AG04449 (cell line): ENCODE data around the gene QRICH1.

Source experiments
- CTCF ChIA-PET: fragments of 350-600 bp; formaldehyde crosslinking; extraction: SDS; loops from one replicate; lab custom pipeline; 2021; ENCODE audit warnings: antibody characterized with exemption; lab: Yijun Ruan, JAX
- POLR2A ChIA-PET: fragments of 400-600, 350-600 bp; formaldehyde crosslinking; extraction: SDS; loops from one replicate; lab custom pipeline; 2020; ENCODE audit warnings: antibody characterized with exemption, inconsistent platforms; lab: Yijun Ruan, JAX
- DNase-seq: peaks from one replicate; pipeline ENCODE4 v3.0.0-alpha.2; 2010; ENCODE audit warnings: low read depth, low spot score
- H3K4me3 ChIP-seq: 2 replicates; pipeline ENCODE4 v1.5.1; 2011; ENCODE audit warnings: low read depth, mild to moderate bottlenecking, control low read depth, low read length
- TF ChIP-seq, protein P1 (sequence below): IDR thresholded peaks from one replicate; pipeline ENCODE4 v1.5.1; 2011; ENCODE audit warnings: mild to moderate bottlenecking, moderate library complexity, low read length, control low read depth, inconsistent platforms; ENCODE audit not compliant: insufficient read depth; ENCODE audit errors: missing control alignments

The QRICH1 gene

DNA sequence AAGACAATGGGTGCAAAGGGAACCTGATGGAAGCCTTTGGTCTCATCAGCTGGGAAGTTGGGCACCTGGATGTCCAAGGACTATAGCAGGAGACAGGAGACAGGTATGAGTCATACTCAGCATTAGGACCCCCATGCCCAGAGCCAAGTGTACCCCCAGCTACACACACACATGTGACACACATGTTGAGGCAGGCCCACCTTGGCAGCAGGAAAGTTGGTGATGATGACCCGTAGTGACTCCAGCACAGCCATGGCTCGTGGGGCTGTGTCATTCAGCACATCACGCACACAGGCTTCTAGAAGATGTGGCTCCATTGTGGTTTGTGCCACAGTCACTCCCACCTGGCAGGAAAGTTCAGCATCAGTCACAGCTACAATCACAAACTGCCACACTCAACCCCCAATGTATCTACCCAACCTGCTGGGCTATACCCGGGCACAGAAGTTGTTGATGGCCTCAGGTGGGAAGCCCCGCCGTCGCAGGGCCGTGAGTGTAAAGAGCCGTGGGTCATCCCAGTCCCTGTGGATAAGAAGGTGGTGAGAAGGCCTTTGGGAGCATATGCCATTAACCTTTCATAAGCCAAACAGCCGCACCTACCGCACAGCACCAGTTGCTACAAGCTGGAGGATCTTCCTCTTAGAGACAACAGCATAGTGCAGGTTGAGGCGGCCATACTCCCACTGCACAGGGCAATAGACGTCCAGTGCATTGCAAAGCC is 5.2 kb upstream of the QRICH1 start:
- H3K4me3 ChIP-seq: no peak overlapping the region
- DNase-seq: no peak
- TF ChIP-seq, protein P1, sequence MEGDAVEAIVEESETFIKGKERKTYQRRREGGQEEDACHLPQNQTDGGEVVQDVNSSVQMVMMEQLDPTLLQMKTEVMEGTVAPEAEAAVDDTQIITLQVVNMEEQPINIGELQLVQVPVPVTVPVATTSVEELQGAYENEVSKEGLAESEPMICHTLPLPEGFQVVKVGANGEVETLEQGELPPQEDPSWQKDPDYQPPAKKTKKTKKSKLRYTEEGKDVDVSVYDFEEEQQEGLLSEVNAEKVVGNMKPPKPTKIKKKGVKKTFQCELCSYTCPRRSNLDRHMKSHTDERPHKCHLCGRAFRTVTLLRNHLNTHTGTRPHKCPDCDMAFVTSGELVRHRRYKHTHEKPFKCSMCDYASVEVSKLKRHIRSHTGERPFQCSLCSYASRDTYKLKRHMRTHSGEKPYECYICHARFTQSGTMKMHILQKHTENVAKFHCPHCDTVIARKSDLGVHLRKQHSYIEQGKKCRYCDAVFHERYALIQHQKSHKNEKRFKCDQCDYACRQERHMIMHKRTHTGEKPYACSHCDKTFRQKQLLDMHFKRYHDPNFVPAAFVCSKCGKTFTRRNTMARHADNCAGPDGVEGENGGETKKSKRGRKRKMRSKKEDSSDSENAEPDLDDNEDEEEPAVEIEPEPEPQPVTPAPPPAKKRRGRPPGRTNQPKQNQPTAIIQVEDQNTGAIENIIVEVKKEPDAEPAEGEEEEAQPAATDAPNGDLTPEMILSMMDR: no peak
- ChIA-PET POLR2A (no interaction called here), CTCF (no interaction called here)

DNA sequence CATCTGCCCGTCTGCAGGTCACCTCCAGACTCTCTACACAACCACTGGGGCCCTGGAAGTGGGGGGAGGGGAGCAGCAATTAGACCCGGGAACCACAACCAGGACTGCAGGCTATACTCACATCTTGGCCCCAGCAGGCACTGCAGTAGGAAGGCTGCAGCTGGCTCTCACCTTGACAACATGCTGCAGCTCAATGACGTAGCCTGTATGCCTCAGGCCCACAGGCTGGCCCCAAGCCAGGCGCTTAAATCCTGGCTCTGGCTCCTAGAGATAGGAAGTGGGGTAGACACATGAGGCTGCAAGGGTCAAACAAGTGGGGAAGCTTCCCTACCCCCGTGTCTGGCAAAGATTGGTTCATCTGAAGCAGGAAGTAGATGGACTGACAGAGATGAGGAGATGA is 4.6 kb upstream of the QRICH1 start:
- POLR2A ChIA-PET: no interaction called here
- no peak overlapping the region for H3K4me3 ChIP-seq
- TF ChIP-seq, protein P1: no peak
- CTCF ChIA-PET: no interaction called here
- no peak for DNase-seq

DNA sequence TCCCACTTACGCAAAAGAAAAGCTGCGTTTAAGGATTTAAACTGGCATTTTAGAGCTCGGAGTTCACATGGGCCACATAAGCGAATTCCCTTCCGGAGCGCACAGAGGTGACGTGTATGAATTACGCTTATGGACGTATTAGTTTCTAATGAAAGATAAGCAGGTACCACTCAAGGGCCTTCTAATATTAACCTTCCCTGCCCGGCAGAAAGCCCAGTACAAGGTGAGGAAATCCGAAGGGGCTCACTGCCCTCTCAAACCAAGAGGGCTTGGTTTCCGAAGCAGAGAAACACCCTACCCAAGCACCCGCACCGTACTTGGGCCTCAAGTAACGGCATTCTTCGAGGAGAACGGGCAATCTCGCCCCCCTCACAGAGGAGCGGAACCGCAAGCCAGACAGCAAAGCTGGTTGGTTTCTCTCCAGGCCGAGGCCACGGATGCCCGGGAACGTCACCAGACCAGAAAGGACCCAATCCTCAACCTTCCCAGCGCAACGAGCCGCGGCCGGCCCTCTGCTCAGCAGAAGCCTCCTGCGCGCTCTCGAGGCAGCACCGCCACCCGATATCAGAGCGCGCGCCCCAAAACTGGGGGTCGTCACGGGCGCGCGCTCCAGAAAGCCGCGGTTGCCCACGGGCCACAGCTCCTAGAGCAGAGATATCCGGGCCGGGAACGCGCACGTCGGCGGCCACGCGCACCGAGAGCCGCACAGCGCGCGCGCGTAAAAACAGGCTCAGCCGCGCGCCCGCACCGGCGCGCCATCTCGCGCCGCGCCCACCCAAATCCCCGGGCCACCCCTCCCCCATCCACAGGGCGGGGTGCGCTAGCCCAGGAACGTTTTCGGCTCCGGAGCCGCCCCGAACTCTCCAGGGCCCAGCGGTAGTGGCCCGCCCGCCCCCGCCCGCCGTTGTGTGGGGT is 676 bp downstream of the QRICH1 start:
- DNase-seq: peak; percentile 40
- POLR2A ChIA-PET: interaction anchor here (0.5 to 3.7 kb wide), 18 partner anchors 9 to 104 kb away, joined by 3 to 31 read pairs (median 6); partner anchors contain the start of genes IMPDH2, KLHDC8B, LAMB2 and NDUFAF3
- CTCF ChIA-PET: interaction anchor here (0.8 to 4.2 kb wide), 11 partner anchors 9 to 458 kb away, joined by 3 to 25 read pairs (median 5); partner anchors contain the start of genes LAMB2, NDUFAF3 and SLC26A6
- H3K4me3 ChIP-seq: peak overlapping the region; percentile 89
- TF ChIP-seq, protein P1: no peak

DNA sequence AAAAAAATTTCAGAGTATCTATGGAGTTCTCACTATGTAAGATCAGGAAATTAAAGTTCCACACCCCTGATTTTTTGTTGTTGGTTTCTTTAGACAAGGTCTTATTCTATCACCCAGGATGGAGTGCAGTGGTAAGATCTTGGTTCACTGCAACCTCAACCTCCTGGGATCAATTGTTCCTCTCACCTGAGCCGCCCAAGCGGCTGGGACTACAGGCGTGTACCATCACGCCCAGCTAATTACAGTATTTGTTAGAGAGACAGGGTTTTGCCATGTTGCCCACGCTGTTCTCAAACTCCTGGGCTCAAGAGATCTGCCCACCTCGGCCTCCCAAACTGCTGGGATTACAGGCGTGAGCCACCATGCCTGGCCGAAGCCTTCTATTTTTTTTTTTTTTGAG is 12.4 kb downstream of the QRICH1 start:
- no peak for DNase-seq
- H3K4me3 ChIP-seq: no peak overlapping the region
- POLR2A ChIA-PET: no interaction called here
- CTCF ChIA-PET: interaction anchor here (1.1 to 1.6 kb wide), 3 partner anchors 8 to 60 kb away, joined by 3 to 5 read pairs (median 3); partner anchors contain the start of gene NDUFAF3
- TF ChIP-seq, protein P1: no peak

DNA sequence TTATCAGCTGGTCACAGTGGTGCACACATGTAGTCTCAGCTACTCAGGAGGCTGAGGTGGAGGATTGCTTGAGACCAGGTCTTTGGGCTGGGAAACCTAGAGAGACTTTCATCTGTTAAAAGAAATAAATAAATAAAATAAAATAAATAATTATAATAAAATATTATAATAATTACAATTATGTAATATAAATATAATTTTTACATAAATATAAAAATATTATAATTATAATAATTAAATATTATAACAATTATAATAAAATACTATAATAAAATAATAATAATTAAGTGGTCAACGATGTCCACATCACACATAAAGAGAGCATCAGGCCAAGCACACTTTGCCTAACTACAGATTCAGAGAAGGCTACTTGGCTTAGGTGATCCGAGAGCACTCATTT is 14.6 kb downstream of the QRICH1 start:
- ChIA-PET POLR2A (no interaction called here), CTCF (interaction anchor here (1.3 kb wide), 1 partner anchor 47 kb away, joined by 4 read pairs; no protein-coding TSS in a partner anchor)
- H3K4me3 ChIP-seq: no peak overlapping the region
- TF ChIP-seq, protein P1: no peak
- no peak for DNase-seq
